Stimulated activated memory B cell treated with anti-CD40 and anti-IgM and Interleukin-4, amounts not matched to agents 10 μg/mL and 1 μg/mL and 100 μg/mL, for 72 hours (primary cell): Measurements from ENCODE around the gene WIPF3.

Experiments used
- ATAC-seq: fragments of 150-1000 bp; cut with Tn5 transposase; 2 replicates; pipeline ENCODE4 v1.10.0; 2021
- H3K27ac Mint-ChIP-seq: one replicate; pipeline ENCODE4 v1.8.0; 2022; ENCODE audit warnings: mild to moderate bottlenecking, mixed read lengths
- H3K27me3 Mint-ChIP-seq: one replicate; pipeline ENCODE4 v1.8.0; 2022; ENCODE audit warnings: mixed read lengths
- H3K36me3 Mint-ChIP-seq: one replicate; pipeline ENCODE4 v1.8.0; 2022; ENCODE audit warnings: mixed read lengths
- H3K4me1 Mint-ChIP-seq: one replicate; pipeline ENCODE4 v1.8.0; 2022; ENCODE audit warnings: mixed read lengths
- H3K4me3 Mint-ChIP-seq: one replicate; pipeline ENCODE4 v1.8.0; 2022; ENCODE audit warnings: mild to moderate bottlenecking, moderate library complexity, mixed read lengths
- H3K9me3 Mint-ChIP-seq: one replicate; pipeline ENCODE4 v1.8.0; 2022; ENCODE audit warnings: mixed read lengths

Gene WIPF3

GRCh38 chr7:29893351-29893965 is 87.2 kb downstream of the WIPF3 start:
- Mint-ChIP-seq H3K27me3 (peaks cover 19% of the 10 kb centered on the region), H3K27ac (no peak overlapping the region)
- ATAC-seq, result no peak

GRCh38 chr7:29894256-29894655 is 87.9 kb downstream of the WIPF3 start:
- H3K27ac Mint-ChIP-seq, result no peak overlapping the region
- H3K4me1 Mint-ChIP-seq, result no peaks in the 10 kb centered on the region
- no peak overlapping the region for H3K4me3 Mint-ChIP-seq
- peaks cover 12% of the 10 kb centered on the region for H3K9me3 Mint-ChIP-seq
- no peak for ATAC-seq
- peaks cover 22% of the 10 kb centered on the region for H3K27me3 Mint-ChIP-seq
- H3K36me3 Mint-ChIP-seq, result no peaks in the 10 kb centered on the region

More at GRCh38 chr7:29893351-29893965, 87.2 kb downstream of the WIPF3 start:
- Mint-ChIP-seq H3K4me1 (no peaks in the 10 kb centered on the region), H3K9me3 (peaks cover 8% of the 10 kb centered on the region), H3K4me3 (no peak overlapping the region), H3K36me3 (no peaks in the 10 kb centered on the region)

- peaks cover 20% of the 10 kb centered on the region for H3K27me3 Mint-ChIP-seq
- H3K36me3 Mint-ChIP-seq, result no peaks in the 10 kb centered on the region
- H3K4me3 Mint-ChIP-seq, result no peak overlapping the region
- H3K27ac Mint-ChIP-seq, result no peak overlapping the region
- ATAC-seq, result no peak
- H3K4me1 Mint-ChIP-seq, result no peaks in the 10 kb centered on the region
- peaks cover 13% of the 10 kb centered on the region for H3K9me3 Mint-ChIP-seq
Measured at GRCh38 chr7:29895559-29895958, 89.3 kb downstream of the WIPF3 start.

- Mint-ChIP-seq H3K4me3 (no peak overlapping the region), H3K4me1 (no peaks in the 10 kb centered on the region), H3K36me3 (no peaks in the 10 kb centered on the region), H3K9me3 (peaks cover 13% of the 10 kb centered on the region), H3K27ac (no peak overlapping the region), H3K27me3 (peaks cover 25% of the 10 kb centered on the region)
- no peak for ATAC-seq
Measured at GRCh38 chr7:29896685-29897411, 90.5 kb downstream of the WIPF3 start.

GRCh38 chr7:29898301-29898700 is 92.0 kb downstream of the WIPF3 start:
- Mint-ChIP-seq H3K4me1 (no peaks in the 10 kb centered on the region), H3K4me3 (no peak overlapping the region), H3K9me3 (peaks cover 13% of the 10 kb centered on the region), H3K27me3 (peaks cover 25% of the 10 kb centered on the region), H3K27ac (no peak overlapping the region), H3K36me3 (peaks cover 2% of the 10 kb centered on the region)
- no peak for ATAC-seq

- H3K27ac Mint-ChIP-seq, result no peak overlapping the region
- ATAC-seq, result no peak
- H3K9me3 Mint-ChIP-seq, result peaks cover 19% of the 10 kb centered on the region
- no peak overlapping the region for H3K4me3 Mint-ChIP-seq
- no peaks in the 10 kb centered on the region for H3K4me1 Mint-ChIP-seq
- peaks cover 25% of the 10 kb centered on the region for H3K27me3 Mint-ChIP-seq
- H3K36me3 Mint-ChIP-seq, result peaks cover 27% of the 10 kb centered on the region
Measured at GRCh38 chr7:29900745-29901144, 94.4 kb downstream of the WIPF3 start.

- no peak overlapping the region for H3K4me3 Mint-ChIP-seq
- H3K27me3 Mint-ChIP-seq, result no peaks in the 10 kb centered on the region
- ATAC-seq, result no peak
- no peaks in the 10 kb centered on the region for H3K4me1 Mint-ChIP-seq
- peaks cover 62% of the 10 kb centered on the region for H3K36me3 Mint-ChIP-seq
- H3K9me3 Mint-ChIP-seq, result peaks cover 24% of the 10 kb centered on the region
- no peak overlapping the region for H3K27ac Mint-ChIP-seq
Measured at GRCh38 chr7:29906200-29907022, 100.1 kb downstream of the WIPF3 start.

- no peaks in the 10 kb centered on the region for H3K27me3 Mint-ChIP-seq
- H3K4me3 Mint-ChIP-seq, result no peak overlapping the region
- H3K9me3 Mint-ChIP-seq, result no peaks in the 10 kb centered on the region
- ATAC-seq, result no peak
- no peaks in the 10 kb centered on the region for H3K4me1 Mint-ChIP-seq
- peaks cover 18% of the 10 kb centered on the region for H3K36me3 Mint-ChIP-seq
- no peak overlapping the region for H3K27ac Mint-ChIP-seq
Measured at GRCh38 chr7:29914180-29914579, 107.9 kb downstream of the WIPF3 start.

GRCh38 chr7:29915481-29916215 is 109.3 kb downstream of the WIPF3 start:
- no peaks in the 10 kb centered on the region for H3K27me3 Mint-ChIP-seq
- no peaks in the 10 kb centered on the region for H3K9me3 Mint-ChIP-seq

GRCh38 chr7:29917641-29918040 is 111.3 kb downstream of the WIPF3 start:
- no peak for ATAC-seq

More at GRCh38 chr7:29915481-29916215, 109.3 kb downstream of the WIPF3 start:
- H3K36me3 Mint-ChIP-seq, result peaks cover 21% of the 10 kb centered on the region
- no peaks in the 10 kb centered on the region for H3K4me1 Mint-ChIP-seq
- no peak overlapping the region for H3K4me3 Mint-ChIP-seq
- H3K27ac Mint-ChIP-seq, result no peak overlapping the region
- ATAC-seq, result no peak

GRCh38 chr7:29918850-29919249 is 112.5 kb downstream of the WIPF3 start:
- peaks cover 40% of the 10 kb centered on the region for H3K36me3 Mint-ChIP-seq
- no peaks in the 10 kb centered on the region for H3K4me1 Mint-ChIP-seq
- no peak overlapping the region for H3K4me3 Mint-ChIP-seq
- no peak overlapping the region for H3K27ac Mint-ChIP-seq
- no peaks in the 10 kb centered on the region for H3K27me3 Mint-ChIP-seq
- ATAC-seq, result no peak
- no peaks in the 10 kb centered on the region for H3K9me3 Mint-ChIP-seq

More at GRCh38 chr7:29917641-29918040, 111.3 kb downstream of the WIPF3 start:
- H3K27me3 Mint-ChIP-seq, result no peaks in the 10 kb centered on the region
- no peaks in the 10 kb centered on the region for H3K9me3 Mint-ChIP-seq
- H3K27ac Mint-ChIP-seq, result no peak overlapping the region
- H3K4me1 Mint-ChIP-seq, result no peaks in the 10 kb centered on the region
- H3K36me3 Mint-ChIP-seq, result peaks cover 30% of the 10 kb centered on the region
- no peak overlapping the region for H3K4me3 Mint-ChIP-seq

- Mint-ChIP-seq H3K36me3 (peaks cover 48% of the 10 kb centered on the region), H3K4me1 (no peaks in the 10 kb centered on the region), H3K27ac (no peak overlapping the region), H3K27me3 (no peaks in the 10 kb centered on the region), H3K4me3 (no peak overlapping the region), H3K9me3 (no peaks in the 10 kb centered on the region)
- no peak for ATAC-seq
Measured at GRCh38 chr7:29919790-29920189, 113.5 kb downstream of the WIPF3 start.

GRCh38 chr7:29920491-29920890 is 114.2 kb downstream of the WIPF3 start:
- Mint-ChIP-seq H3K4me1 (no peaks in the 10 kb centered on the region), H3K36me3 (peaks cover 55% of the 10 kb centered on the region), H3K27me3 (no peaks in the 10 kb centered on the region), H3K4me3 (no peak overlapping the region), H3K27ac (no peak overlapping the region), H3K9me3 (no peaks in the 10 kb centered on the region)
- ATAC-seq, result no peak

GRCh38 chr7:29921404-29922010 is 115.2 kb downstream of the WIPF3 start:
- no peaks in the 10 kb centered on the region for H3K27me3 Mint-ChIP-seq
- H3K4me1 Mint-ChIP-seq, result no peaks in the 10 kb centered on the region
- H3K27ac Mint-ChIP-seq, result no peak overlapping the region
- peak; percentile 83 for ATAC-seq
- H3K36me3 Mint-ChIP-seq, result peaks cover 56% of the 10 kb centered on the region
- H3K9me3 Mint-ChIP-seq, result no peaks in the 10 kb centered on the region
- H3K4me3 Mint-ChIP-seq, result no peak overlapping the region
